A549 (cell line): ENCODE measurements around the gene TXNL1.

Experiments used
- CEBPB ChIP-seq, 2 experiments: fragments of >200 bp in 1 of 2; sonication (Bioruptor Twin) in 1 of 2; formaldehyde crosslinking in 1 of 2; IDR thresholded peaks; 2 replicates each; pipeline ENCODE4 v1.6.1; 2012 to 2016
- CHD2 ChIP-seq: fragments of 150-350 bp; IDR thresholded peaks from 2 replicates; pipeline ENCODE4 v1.6.1; 2014; ENCODE audit warnings: low read length; ENCODE audit not compliant: partially characterized antibody
- EP300 ChIP-seq, 2 experiments: fragments of >200 bp; sonication (Bioruptor Twin); formaldehyde crosslinking; IDR thresholded peaks; 2 replicates in 1 of 2; 3 replicates in 1 of 2; pipeline ENCODE4 v1.6.1; 2016 to 2017
- PHF8 ChIP-seq: fragments of 200-600 bp; sonication (generic); IDR thresholded peaks from 2 replicates; pipeline ENCODE4 v1.6.1; 2016; ENCODE audit warnings: low read depth, mild to moderate bottlenecking, antibody characterized with exemption, moderate library complexity, borderline replicate concordance
- POLR2A ChIP-seq: IDR thresholded peaks from 2 replicates; pipeline ENCODE4 v1.6.1; 2012; ENCODE audit warnings: mild to moderate bottlenecking, low read length
- RAD21 ChIP-seq, 2 experiments: fragments of >200 bp in 1 of 2; sonication (Bioruptor Twin) in 1 of 2; formaldehyde crosslinking in 1 of 2; IDR thresholded peaks in 1 of 2; conservative IDR thresholded peaks in 1 of 2; 2 replicates in 1 of 2; 3 replicates in 1 of 2; pipeline ENCODE4 v1.6.1; 2012 to 2018; ENCODE audit warnings: inconsistent platforms in 1 of 2
- RARB ChIP-seq: fragments of 250-450 bp; sonication (Bioruptor Pico); IDR thresholded peaks from 2 replicates; pipeline ENCODE4 v1.8.0; 2021; ENCODE audit warnings: mild to moderate bottlenecking, moderate library complexity
- RFX5 ChIP-seq: fragments of 450-650 bp; IDR thresholded peaks from 2 replicates; pipeline ENCODE4 v1.7.1; 2014; ENCODE audit warnings: antibody characterized with exemption, mild to moderate bottlenecking, moderate library complexity
- SREBF2 ChIP-seq: fragments of 450-650 bp; IDR thresholded peaks from 2 replicates; pipeline ENCODE4 v1.6.1; 2014; ENCODE audit warnings: mild to moderate bottlenecking, moderate library complexity
- TF ChIP-seq, protein P1 (sequence below): fragments of >200 bp; sonication (Bioruptor Twin); formaldehyde crosslinking; IDR thresholded peaks from 3 replicates; pipeline ENCODE4 v1.5.1; 2016
- TF ChIP-seq, protein P2 (sequence below): IDR thresholded peaks from 2 replicates; pipeline ENCODE4 v1.6.1; 2012
- TF ChIP-seq, protein P3 (sequence below): fragments of 450-650 bp; IDR thresholded peaks from 2 replicates; pipeline ENCODE4 v1.6.1; 2014; ENCODE audit warnings: antibody characterized with exemption

DNA sequence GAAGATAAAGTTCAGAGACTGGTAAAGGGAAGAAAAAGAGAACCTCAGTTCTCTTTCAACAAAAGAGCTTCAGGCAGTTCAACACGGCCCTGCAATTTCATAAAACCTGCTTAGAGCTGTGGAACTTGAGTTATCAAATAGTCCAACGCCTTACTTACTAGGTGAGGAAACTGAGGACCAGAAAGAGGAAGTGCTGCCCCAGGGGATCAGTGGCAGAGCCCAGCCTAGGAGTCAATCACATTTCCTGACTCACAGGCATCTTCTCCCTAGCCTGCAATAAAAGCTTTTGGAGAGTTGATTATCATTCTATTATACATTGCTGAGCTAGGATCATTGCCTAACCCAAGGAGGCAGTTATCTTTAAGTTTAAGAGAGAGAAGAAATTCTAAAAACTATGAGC is 77.4 kb downstream of the TXNL1 start:
- no peak for TF ChIP-seq POLR2A
- TF ChIP-seq, protein P1, sequence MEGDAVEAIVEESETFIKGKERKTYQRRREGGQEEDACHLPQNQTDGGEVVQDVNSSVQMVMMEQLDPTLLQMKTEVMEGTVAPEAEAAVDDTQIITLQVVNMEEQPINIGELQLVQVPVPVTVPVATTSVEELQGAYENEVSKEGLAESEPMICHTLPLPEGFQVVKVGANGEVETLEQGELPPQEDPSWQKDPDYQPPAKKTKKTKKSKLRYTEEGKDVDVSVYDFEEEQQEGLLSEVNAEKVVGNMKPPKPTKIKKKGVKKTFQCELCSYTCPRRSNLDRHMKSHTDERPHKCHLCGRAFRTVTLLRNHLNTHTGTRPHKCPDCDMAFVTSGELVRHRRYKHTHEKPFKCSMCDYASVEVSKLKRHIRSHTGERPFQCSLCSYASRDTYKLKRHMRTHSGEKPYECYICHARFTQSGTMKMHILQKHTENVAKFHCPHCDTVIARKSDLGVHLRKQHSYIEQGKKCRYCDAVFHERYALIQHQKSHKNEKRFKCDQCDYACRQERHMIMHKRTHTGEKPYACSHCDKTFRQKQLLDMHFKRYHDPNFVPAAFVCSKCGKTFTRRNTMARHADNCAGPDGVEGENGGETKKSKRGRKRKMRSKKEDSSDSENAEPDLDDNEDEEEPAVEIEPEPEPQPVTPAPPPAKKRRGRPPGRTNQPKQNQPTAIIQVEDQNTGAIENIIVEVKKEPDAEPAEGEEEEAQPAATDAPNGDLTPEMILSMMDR, result no peak
- TF ChIP-seq, protein P2, sequence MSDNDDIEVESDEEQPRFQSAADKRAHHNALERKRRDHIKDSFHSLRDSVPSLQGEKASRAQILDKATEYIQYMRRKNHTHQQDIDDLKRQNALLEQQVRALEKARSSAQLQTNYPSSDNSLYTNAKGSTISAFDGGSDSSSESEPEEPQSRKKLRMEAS, result no peak
- TF ChIP-seq CEBPB (IDR thresholded peaks at IDR 0.05), result no peak
- TF ChIP-seq RAD21 (conservative IDR thresholded peaks at IDR 0.05 in 1 of 2, IDR thresholded peaks at IDR 0.05 in 1 of 2), result no peak
- TF ChIP-seq RFX5, result no peak
- no peak for TF ChIP-seq EP300 (IDR thresholded peaks at IDR 0.05)
- TF ChIP-seq CHD2, result no peak
- TF ChIP-seq RARB (CRISPR knock-in tag), result no peak
- TF ChIP-seq SREBF2, result no peak
- TF ChIP-seq, protein P3, sequence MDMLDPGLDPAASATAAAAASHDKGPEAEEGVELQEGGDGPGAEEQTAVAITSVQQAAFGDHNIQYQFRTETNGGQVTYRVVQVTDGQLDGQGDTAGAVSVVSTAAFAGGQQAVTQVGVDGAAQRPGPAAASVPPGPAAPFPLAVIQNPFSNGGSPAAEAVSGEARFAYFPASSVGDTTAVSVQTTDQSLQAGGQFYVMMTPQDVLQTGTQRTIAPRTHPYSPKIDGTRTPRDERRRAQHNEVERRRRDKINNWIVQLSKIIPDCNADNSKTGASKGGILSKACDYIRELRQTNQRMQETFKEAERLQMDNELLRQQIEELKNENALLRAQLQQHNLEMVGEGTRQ, result no peak
- no peak for TF ChIP-seq PHF8
